ENCODE measurements around the gene CSPG4.
A peak's percentile ranks its signal among the peaks of the same experiment; 100 is the strongest.

Gene CSPG4

GRCh38 chr15:75727851-75728715 is 15.4 kb upstream of the CSPG4 start:
- DNase-seq: peak; percentile 20

DNA sequence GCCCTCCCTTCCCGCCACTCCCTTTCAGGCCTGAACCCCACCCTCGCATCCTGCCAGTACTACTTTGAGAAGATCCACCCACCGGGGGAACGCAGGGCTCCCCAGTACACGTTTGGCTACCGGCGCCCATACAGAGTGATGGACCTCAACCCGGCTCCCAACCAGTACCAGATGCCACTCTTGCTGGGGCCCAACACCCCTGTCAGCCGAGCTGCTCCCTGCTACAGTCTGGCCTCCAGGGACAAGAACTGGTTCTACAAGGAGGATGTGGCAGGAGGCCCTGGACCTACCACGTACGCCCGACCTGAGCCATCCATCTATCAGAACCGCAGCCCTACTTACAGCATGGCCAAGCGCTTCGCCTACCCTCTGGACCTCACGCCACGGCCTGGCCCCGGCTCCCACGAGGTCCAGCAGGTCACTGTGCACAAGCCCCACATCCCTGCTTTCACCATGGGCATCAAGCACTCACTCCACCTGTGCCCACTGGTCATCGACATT is 14.4 kb upstream of the CSPG4 start:
- no peaks in the 10 kb centered on the region for H3K9me3 ChIP-seq (replicated peaks; ENCODE audit: insufficient read depth, low read length)
- peaks cover 8% of the 10 kb centered on the region for H3K4me1 ChIP-seq (ENCODE audit: low read length)
- DNase-seq: no peak
- no peaks in the 10 kb centered on the region for H4K20me1 ChIP-seq (ENCODE audit: insufficient read depth, low read length)
- H3K27ac ChIP-seq (ENCODE audit: low read length): no peak overlapping the region
- no peaks in the 10 kb centered on the region for H3K36me3 ChIP-seq (replicated peaks; ENCODE audit: insufficient read depth, low read length)
- TF ChIP-seq, protein P1, sequence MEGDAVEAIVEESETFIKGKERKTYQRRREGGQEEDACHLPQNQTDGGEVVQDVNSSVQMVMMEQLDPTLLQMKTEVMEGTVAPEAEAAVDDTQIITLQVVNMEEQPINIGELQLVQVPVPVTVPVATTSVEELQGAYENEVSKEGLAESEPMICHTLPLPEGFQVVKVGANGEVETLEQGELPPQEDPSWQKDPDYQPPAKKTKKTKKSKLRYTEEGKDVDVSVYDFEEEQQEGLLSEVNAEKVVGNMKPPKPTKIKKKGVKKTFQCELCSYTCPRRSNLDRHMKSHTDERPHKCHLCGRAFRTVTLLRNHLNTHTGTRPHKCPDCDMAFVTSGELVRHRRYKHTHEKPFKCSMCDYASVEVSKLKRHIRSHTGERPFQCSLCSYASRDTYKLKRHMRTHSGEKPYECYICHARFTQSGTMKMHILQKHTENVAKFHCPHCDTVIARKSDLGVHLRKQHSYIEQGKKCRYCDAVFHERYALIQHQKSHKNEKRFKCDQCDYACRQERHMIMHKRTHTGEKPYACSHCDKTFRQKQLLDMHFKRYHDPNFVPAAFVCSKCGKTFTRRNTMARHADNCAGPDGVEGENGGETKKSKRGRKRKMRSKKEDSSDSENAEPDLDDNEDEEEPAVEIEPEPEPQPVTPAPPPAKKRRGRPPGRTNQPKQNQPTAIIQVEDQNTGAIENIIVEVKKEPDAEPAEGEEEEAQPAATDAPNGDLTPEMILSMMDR (IDR thresholded peaks at IDR 0.05; ENCODE audit: low read length): no peak
- TF ChIP-seq EZH2phosphoT487 (IDR thresholded peaks at IDR 0.05; ENCODE audit: low read length): no peak
- TF ChIP-seq EZH2 (optimal IDR thresholded peaks at IDR 0.05; ENCODE audit: low read depth, low read length): no peak
- no peaks in the 10 kb centered on the region for H3K9me2 ChIP-seq (replicated peaks; ENCODE audit: insufficient read depth, low read length)
- H3K79me2 ChIP-seq (ENCODE audit: low read length): no peaks in the 10 kb centered on the region
- no peak overlapping the region for H3K4me2 ChIP-seq (ENCODE audit: low read depth, low read length)
- H3F3A ChIP-seq (ENCODE audit: insufficient read depth, low read length): no peaks in the 10 kb centered on the region
- no peak overlapping the region for H3K4me3 ChIP-seq (ENCODE audit: low read length)
- H3K9ac ChIP-seq (ENCODE audit: low read length): no peak overlapping the region
- H3K27me3 ChIP-seq (replicated peaks; ENCODE audit: insufficient read depth, low read length): no peaks in the 10 kb centered on the region
- H2AFZ ChIP-seq (ENCODE audit: low read length): no peak overlapping the region

More at GRCh38 chr15:75727851-75728715, 15.4 kb upstream of the CSPG4 start:
- Histone ChIP-seq H3F3A (ENCODE audit: insufficient read depth, low read length) (no peaks in the 10 kb centered on the region), H3K4me2 (ENCODE audit: low read depth, low read length) (no peak overlapping the region), H3K4me3 (ENCODE audit: low read length) (no peak overlapping the region), H3K27ac (ENCODE audit: low read length) (no peak overlapping the region), H3K36me3 (replicated peaks; ENCODE audit: insufficient read depth, low read length) (no peaks in the 10 kb centered on the region), H3K4me1 (ENCODE audit: low read length) (peaks cover 8% of the 10 kb centered on the region), H3K9ac (ENCODE audit: low read length) (no peak overlapping the region), H3K9me3 (replicated peaks; ENCODE audit: insufficient read depth, low read length) (no peaks in the 10 kb centered on the region), H3K9me2 (replicated peaks; ENCODE audit: insufficient read depth, low read length) (no peaks in the 10 kb centered on the region), H2AFZ (ENCODE audit: low read length) (no peak overlapping the region), H4K20me1 (ENCODE audit: insufficient read depth, low read length) (no peaks in the 10 kb centered on the region), H3K79me2 (ENCODE audit: low read length) (no peaks in the 10 kb centered on the region), H3K27me3 (replicated peaks; ENCODE audit: insufficient read depth, low read length) (no peaks in the 10 kb centered on the region)
- no peak for TF ChIP-seq EZH2 (optimal IDR thresholded peaks at IDR 0.05; ENCODE audit: low read depth, low read length)
- TF ChIP-seq, protein P1 (IDR thresholded peaks at IDR 0.05; ENCODE audit: low read length): peak; percentile 46
- no peak for TF ChIP-seq EZH2phosphoT487 (IDR thresholded peaks at IDR 0.05; ENCODE audit: low read length)

DNA sequence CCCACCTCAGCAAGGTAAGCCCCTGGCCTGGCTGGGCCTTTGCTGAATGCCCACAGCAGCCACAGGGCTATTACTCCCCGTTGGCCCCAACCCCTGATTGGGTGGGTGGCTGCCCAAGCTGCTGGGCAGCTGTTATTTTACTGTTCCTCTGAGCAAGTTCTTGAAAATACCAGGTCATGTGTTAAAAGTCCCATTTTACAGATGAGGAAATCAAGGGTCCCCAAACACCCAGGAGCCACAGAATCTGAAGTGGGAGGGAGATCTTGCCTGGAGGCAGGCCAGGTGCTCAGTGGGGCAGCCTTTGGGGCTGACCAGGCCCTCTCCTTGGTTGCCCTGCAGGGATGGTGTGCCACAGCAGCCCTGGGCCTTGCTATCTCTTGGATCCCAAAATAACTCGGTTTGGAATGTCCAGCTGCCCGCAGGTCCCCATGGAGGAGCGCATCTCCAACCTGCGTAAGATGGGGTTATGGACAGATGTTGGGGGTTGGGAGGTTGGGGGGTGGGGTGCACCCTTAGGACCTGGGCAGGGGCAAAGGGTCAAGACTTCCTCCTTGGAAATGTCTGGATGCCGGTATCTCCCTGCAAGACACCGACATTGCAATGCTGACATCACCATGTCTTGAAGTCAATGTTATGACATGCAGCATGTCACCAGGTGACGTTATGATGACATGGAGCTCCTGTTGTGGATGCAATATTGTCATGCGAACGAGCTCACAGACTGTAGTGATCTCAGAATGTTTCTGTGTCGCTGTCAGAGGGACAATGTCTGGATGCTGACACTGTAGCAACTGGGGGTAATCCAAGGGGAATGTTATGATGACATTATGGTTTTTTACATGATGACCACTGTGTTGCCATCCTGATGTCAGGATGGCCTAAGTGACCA is 13.3 kb upstream of the CSPG4 start:
- Histone ChIP-seq H3K27ac (ENCODE audit: low read length) (no peak overlapping the region), H3K27me3 (replicated peaks; ENCODE audit: insufficient read depth, low read length) (no peaks in the 10 kb centered on the region), H3K4me1 (ENCODE audit: low read length) (peaks cover 8% of the 10 kb centered on the region), H2AFZ (ENCODE audit: low read length) (no peak overlapping the region), H4K20me1 (ENCODE audit: insufficient read depth, low read length) (no peaks in the 10 kb centered on the region), H3K36me3 (replicated peaks; ENCODE audit: insufficient read depth, low read length) (no peaks in the 10 kb centered on the region), H3K4me3 (ENCODE audit: low read length) (no peak overlapping the region), H3K9me3 (replicated peaks; ENCODE audit: insufficient read depth, low read length) (no peaks in the 10 kb centered on the region), H3K79me2 (ENCODE audit: low read length) (no peaks in the 10 kb centered on the region), H3K4me2 (ENCODE audit: low read depth, low read length) (no peak overlapping the region), H3F3A (ENCODE audit: insufficient read depth, low read length) (no peaks in the 10 kb centered on the region), H3K9ac (ENCODE audit: low read length) (no peak overlapping the region), H3K9me2 (replicated peaks; ENCODE audit: insufficient read depth, low read length) (no peaks in the 10 kb centered on the region)
- TF ChIP-seq, protein P1 (IDR thresholded peaks at IDR 0.05; ENCODE audit: low read length): no peak
- TF ChIP-seq EZH2phosphoT487 (IDR thresholded peaks at IDR 0.05; ENCODE audit: low read length) (no peak), EZH2 (optimal IDR thresholded peaks at IDR 0.05; ENCODE audit: low read depth, low read length) (no peak)
- no peak for DNase-seq

All from MM.1S (cell line).